Activated CD8-positive, alpha-beta memory T cell treated with anti-CD3 and anti-CD28 coated beads for 36 hours (primary cell): ENCODE data around the gene KMT2E. TPM values are rescaled to one million over a fixed set of nuclear protein-coding genes. Genes with fewer than 3 reads are reported as not detected.

Experiments used
- CTCF ChIA-PET: fragments of 350-600 bp; sonication (Branson Sonifier 250); formaldehyde crosslinking; loops from one replicate; lab custom pipeline; 2021; ENCODE audit warnings: antibody characterized with exemption; lab: Charles Lee
- POLR2A ChIA-PET: fragments of 350-600 bp; sonication (Branson Sonifier 250); formaldehyde crosslinking; loops from one replicate; lab custom pipeline; 2021; ENCODE audit warnings: antibody characterized with exemption; lab: Charles Lee
- total RNA-seq, 2 experiments: library from RNA; stranded (reverse); gene quantifications; one replicate each; pipeline ENCODE4 v1.2.3, GENCODE V29; 2021

Gene KMT2E
- total RNA-seq, 2 experiments from 2014 or later = 79.1 to 79.3 TPM

DNA sequence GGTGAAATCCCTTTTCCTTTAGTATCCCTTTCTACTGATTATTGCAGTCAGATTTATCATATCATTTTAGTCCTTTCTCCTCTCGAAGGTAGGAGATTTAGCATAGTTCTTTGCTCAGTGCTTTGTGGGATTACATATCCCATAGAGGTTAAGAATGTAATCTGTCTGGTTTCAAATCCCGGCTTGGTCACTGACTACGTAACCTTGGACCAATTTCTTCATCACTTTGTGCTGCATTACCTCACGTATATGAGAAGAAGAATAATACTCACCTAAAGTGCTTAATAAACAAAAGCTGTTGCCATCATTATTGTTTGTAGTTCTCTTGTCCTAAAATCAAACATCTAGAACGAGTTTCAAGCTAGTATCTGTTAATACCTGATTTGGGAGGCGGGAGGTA lies 74.0 kb downstream of the KMT2E start:
- ChIA-PET CTCF (interaction anchor here (1.1 to 1.3 kb wide), 2 partner anchors 31 to 166 kb away, joined by 3 read pairs; no protein-coding TSS in a partner anchor), POLR2A (interaction anchor here (0.7 kb wide), 1 partner anchor 145 kb away, joined by 3 read pairs; no protein-coding TSS in a partner anchor)

GRCh38 chr7:105088456-105088855 lies 74.5 kb downstream of the KMT2E start:
- CTCF ChIA-PET = interaction anchor here (1.3 kb wide), 1 partner anchor 166 kb away, joined by 3 read pairs; no protein-coding TSS in a partner anchor

DNA sequence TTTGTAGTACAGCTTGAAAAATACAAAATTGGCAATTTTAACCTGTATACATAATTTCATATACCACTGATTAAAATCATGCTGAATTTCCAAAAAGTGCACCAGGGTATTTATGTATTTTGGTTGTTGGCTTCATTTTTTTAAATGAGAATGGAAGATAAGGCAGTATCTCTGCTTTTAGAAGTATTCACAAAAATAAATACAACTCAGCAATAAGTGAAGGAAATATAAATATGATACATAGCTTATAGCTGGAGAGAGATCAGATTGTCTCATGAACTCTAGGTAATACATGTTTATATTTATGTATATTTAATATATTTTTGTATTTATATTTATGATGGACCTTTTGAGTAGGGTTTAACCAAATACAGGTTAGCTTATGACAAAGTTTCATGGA lies 81.0 kb downstream of the KMT2E start:
- ChIA-PET POLR2A (no interaction called here), CTCF (no interaction called here)

More at GRCh38 chr7:105088456-105088855, 74.5 kb downstream of the KMT2E start:
- POLR2A ChIA-PET = no interaction called here

GRCh38 chr7:105096306-105096705 lies 82.3 kb downstream of the KMT2E start:
- CTCF ChIA-PET = no interaction called here
- POLR2A ChIA-PET = no interaction called here

DNA sequence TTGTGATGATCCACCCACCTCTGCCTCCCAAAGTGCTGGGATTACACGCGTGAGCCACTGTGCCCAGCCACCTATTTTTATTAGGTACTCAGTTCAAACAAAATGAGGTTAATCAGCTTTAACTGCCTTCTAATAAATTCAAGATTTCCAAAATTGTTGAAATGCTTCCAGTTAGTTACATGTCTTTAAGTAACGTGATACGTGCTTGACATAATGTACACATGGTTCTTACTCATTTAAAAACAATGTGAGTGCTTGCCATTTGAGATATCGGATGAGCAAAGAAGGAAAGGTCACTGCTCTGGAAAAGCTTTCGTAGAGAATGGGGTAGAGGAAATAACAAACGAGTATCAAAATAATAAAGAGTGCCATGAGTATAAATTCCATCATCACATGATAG lies 83.6 kb downstream of the KMT2E start:
- ChIA-PET CTCF (interaction anchor here (0.7 kb wide), 1 partner anchor 420 kb away, joined by 3 read pairs; no protein-coding TSS in a partner anchor), POLR2A (no interaction called here)

GRCh38 chr7:105098863-105099515 lies 85.0 kb downstream of the KMT2E start:
- CTCF ChIA-PET = interaction anchor here (0.5 kb wide), 1 partner anchor 354 kb away, joined by 3 read pairs; no protein-coding TSS in a partner anchor
- POLR2A ChIA-PET = no interaction called here

- CTCF ChIA-PET = no interaction called here
- POLR2A ChIA-PET = no interaction called here
These were observed 87.9 kb downstream of the KMT2E start for GRCh38 chr7:105101864-105102263.

- ChIA-PET CTCF (no interaction called here), POLR2A (no interaction called here)
These were observed 88.8 kb downstream of the KMT2E start for GRCh38 chr7:105102557-105103352.

GRCh38 chr7:105105579-105105978 lies 91.6 kb downstream of the KMT2E start:
- POLR2A ChIA-PET = no interaction called here
- CTCF ChIA-PET = no interaction called here

DNA sequence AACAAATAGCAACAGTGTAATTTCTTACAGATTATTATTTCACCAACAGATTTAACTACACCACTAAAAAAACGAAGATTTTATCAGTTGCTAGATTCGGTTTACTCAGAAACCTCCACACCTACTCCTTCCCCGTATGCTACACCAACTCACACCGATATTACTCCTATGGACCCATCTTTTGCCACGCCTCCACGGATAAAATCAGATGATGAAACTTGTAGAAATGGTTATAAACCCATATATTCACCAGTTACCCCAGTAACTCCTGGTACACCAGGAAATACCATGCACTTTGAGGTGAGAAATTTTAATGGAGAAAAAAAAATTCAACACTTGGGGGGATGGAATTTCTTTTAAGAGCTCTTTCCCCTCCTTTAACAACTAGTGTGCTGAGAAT lies 92.5 kb downstream of the KMT2E start:
- ChIA-PET CTCF (interaction anchor here (0.6 kb wide), 1 partner anchor 123 kb away, joined by 3 read pairs; no protein-coding TSS in a partner anchor), POLR2A (no interaction called here)

GRCh38 chr7:105107458-105107857 lies 93.5 kb downstream of the KMT2E start:
- POLR2A ChIA-PET = no interaction called here

GRCh38 chr7:105112440-105113418 lies 98.7 kb downstream of the KMT2E start:
- CTCF ChIA-PET = no interaction called here
- POLR2A ChIA-PET = no interaction called here

More at GRCh38 chr7:105107458-105107857, 93.5 kb downstream of the KMT2E start:
- CTCF ChIA-PET = no interaction called here

GRCh38 chr7:105118612-105119600 lies 104.9 kb downstream of the KMT2E start:
- CTCF ChIA-PET = no interaction called here
- POLR2A ChIA-PET = no interaction called here

DNA sequence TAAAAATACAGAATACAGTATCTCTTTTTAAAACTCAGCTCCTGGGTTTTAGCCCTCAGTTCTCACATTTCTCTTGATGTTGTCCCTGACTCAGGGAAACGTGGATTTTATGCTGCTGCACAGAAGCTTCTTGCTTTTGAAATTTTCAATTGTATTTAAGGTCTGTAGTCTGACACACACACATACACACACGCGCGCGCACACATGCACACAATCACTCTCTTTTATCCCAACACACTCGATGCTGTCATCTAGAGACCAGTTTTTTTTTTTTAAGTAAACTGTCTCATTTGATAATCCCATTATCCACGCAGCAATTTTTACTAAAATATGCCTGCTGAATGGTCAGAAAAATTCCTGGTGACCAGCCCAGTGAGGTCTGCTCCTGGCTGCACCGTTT lies 108.6 kb downstream of the KMT2E start:
- POLR2A ChIA-PET = no interaction called here
- CTCF ChIA-PET = interaction anchor here (0.9 kb wide), 1 partner anchor 308 kb away, joined by 3 read pairs; no protein-coding TSS in a partner anchor

DNA sequence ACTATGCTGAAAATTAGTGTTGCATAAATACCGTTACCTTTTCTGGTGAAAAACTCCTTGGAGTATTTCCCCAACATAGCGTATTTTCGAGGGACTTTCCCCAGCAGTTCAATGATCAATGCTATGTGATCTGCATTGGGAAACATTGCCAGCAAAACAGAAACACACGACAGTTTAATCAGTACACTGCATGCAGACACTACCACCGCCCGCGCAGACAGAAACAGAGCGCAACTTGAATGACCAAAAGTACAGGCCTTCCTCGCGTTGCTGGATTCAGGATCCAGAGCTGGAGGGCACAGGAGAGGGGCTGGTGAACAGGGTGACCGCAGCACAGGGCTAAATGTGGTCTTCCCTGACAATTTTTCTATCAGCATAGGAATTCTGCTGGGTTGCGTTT lies 111.7 kb downstream of the KMT2E start:
- ChIA-PET POLR2A (interaction anchor here (0.6 kb wide), 1 partner anchor 58 kb away, joined by 5 read pairs; no protein-coding TSS in a partner anchor), CTCF (no interaction called here)

GRCh38 chr7:105126436-105126975 lies 112.5 kb downstream of the KMT2E start:
- POLR2A ChIA-PET = interaction anchor here (0.6 kb wide), 1 partner anchor 57 kb away, joined by 5 read pairs; no protein-coding TSS in a partner anchor
- CTCF ChIA-PET = no interaction called here

GRCh38 chr7:105127179-105127578 lies 113.2 kb downstream of the KMT2E start:
- ChIA-PET CTCF (no interaction called here), POLR2A (interaction anchor here (0.6 kb wide), 1 partner anchor 214 kb away, joined by 4 read pairs; no protein-coding TSS in a partner anchor)
